Stimulated activated CD4-positive, alpha-beta T cell treated with anti-CD3 and anti-CD28 coated beads, Interleukin-15, amount 100 ng/mL, for 1 hour (primary cell): Measurements from ENCODE around the gene NR2C2AP.
"Not testable (repeated sequence)": the region's sequence is repeated elsewhere in the genome, so short reads cannot be mapped to it uniquely, and the experiment has no call there.

Source experiments
- DNase-seq, 2 donors: peaks; one replicate each; pipeline ENCODE4 v3.0.0-alpha.2; 2020; ENCODE audit warnings: low read depth in 1 of 2, low spot score in 1 of 2

Gene NR2C2AP, protein sequence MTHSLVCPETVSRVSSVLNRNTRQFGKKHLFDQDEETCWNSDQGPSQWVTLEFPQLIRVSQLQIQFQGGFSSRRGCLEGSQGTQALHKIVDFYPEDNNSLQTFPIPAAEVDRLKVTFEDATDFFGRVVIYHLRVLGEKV

GRCh38 chr19:19203012-19203856 lies at the start of gene NR2C2AP:
TSS of gene NR2C2AP (minus strand) at chr19:19203414. CDS start at chr19:19203060, 354 bp downstream.
- peak; percentile 83 to 90 for DNase-seq

GRCh38 chr19:19250196-19250801 lies 47.1 kb upstream of the NR2C2AP start:
- no peak for DNase-seq

- no peak for DNase-seq
Observed at GRCh38 chr19:19240476-19240875, 37.3 kb upstream of the NR2C2AP start.

- DNase-seq: no peak
Observed at GRCh38 chr19:19239675-19240074, 36.5 kb upstream of the NR2C2AP start.

DNA sequence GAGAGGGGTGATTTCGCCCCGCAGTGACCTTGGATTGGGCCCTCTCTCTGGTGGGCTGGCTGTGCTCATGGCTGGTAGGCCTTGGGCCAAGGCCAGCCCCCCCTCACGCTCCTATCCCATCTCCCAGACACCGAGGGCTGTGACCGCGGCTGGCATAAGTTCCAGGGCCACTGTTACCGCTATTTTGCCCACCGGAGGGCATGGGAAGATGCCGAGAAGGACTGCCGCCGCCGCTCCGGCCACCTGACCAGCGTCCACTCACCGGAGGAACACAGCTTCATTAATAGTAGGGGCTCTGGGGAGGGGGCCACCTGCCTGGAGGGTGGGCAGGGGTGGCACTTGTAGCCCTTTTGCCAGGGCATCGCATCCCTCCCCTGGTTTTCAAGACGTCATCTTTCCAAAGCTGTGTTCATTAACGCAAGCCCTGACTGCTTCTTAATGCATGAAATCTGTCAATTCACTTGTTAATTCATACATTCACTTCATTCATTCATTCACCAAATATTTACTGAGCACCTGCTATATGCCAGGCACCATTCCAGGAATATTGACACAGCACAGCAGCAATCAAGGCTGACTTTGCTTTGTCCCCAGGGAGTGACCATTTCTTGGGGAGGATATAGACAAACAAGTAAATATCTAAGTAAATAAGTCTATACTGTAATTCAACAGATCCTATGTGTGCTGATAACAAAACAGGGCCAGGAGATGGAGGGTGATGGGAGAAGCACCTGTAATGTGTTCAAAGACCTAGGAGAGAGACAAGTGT lies 35.1 kb upstream of the NR2C2AP start:
- no peak for DNase-seq

GRCh38 chr19:19236173-19236572 lies 33.0 kb upstream of the NR2C2AP start:
- no peak for DNase-seq

DNA sequence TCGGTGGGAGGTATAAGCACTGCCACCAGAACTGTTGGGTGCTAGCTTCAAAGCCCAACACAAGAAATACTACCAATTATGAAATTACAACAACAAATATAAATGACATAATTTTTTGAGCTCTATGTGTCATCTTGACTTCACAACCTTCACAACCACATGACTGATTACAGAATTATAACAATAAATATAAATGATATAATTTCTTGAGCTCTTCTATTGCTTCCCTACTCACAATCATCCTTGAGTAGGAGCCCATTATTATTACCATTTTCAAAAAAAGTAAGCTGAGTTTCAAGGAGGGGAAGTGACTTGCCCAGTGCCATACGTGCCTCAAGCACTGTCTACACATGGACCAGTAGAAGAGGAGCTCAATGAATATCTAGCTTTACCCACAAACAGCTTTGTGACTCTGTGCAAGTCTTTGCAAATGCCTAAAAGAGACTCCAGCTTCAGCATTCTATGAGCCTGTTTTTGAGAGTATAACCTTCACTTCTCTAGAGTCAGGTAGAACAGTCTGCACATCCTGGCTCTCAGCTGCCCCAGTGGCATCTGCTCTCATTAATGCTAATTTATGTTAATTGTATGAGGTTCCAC lies 31.1 kb upstream of the NR2C2AP start:
- DNase-seq: no peak

GRCh38 chr19:19232261-19232721 lies 29.1 kb upstream of the NR2C2AP start:
- DNase-seq: no peak

DNA sequence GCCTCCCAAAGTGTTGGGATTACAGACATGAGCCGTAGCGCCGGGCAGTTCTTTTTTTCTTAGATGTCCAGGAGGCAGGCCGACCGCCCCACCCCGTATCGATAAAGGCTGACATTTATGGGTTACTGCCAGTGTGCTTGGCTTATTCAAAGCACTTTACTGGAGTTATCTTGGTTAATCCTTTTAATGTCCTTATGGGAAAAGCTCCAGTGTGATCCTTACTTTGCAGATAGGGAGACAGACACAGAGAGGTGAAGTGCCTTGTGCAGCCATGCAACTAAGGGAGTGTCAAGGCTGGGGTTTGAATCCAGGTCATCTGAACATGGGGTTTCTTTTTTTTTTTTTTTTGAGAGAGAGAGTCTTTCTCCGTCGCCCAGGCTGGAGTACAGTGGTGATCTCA lies 27.8 kb upstream of the NR2C2AP start:
- no peak for DNase-seq

- no peak for DNase-seq
Observed at GRCh38 chr19:19229701-19230100, 26.5 kb upstream of the NR2C2AP start.

DNA sequence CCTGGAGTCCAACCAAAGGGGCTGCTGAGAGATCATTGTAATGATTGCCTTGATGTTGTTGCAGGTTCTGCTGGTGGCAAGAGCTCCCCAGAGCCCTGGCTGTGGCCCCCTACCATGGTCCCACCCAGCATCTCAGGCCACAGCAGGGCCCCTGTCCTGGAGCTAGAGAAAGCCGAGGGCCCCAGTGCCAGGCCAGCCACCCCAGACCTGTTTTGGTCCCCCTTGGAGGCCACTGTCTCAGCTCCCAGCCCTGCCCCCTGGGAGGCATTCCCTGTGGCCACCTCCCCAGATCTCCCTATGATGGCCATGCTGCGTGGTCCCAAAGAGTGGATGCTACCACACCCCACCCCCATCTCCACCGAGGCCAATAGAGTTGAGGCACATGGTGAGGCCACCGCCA lies 24.0 kb upstream of the NR2C2AP start:
- DNase-seq: no peak

DNA sequence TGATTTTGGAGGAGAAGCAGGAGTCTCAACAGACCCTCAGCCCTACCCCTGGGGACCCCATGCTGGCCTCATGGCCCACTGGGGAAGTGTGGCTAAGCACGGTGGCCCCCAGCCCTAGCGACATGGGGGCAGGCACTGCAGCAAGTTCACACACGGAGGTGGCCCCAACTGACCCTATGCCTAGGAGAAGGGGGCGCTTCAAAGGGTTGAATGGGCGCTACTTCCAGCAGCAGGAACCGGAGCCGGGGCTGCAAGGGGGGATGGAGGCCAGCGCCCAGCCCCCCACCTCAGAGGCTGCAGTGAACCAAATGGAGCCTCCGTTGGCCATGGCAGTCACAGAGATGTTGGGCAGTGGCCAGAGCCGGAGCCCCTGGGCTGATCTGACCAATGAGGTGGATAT lies 23.4 kb upstream of the NR2C2AP start:
- DNase-seq: no peak

- DNase-seq: no peak
Observed at GRCh38 chr19:19226204-19226603, 23.0 kb upstream of the NR2C2AP start.

DNA sequence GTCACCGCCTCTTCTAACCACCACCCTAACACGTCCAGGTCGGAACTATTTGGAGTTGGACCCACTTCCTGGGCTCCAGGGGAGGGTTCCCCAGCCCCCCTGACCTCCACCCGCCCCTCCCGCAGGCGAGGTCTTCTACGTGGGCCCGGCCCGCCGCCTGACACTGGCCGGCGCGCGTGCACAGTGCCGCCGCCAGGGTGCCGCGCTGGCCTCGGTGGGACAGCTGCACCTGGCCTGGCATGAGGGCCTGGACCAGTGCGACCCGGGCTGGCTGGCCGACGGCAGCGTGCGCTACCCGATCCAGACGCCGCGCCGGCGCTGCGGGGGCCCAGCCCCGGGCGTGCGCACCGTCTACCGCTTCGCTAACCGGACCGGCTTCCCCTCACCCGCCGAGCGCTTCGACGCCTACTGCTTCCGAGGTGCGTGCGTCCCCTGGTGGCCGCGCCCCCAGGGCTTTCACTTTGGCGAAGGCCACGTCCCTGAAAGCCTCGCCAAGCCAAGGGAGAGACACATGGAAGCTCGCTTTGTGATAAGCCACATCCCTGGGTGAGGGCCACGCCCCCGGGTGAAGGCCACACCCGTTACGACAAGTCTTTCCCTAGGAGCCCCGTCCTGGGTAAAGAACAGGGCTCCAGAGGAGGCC lies 21.8 kb upstream of the NR2C2AP start:
- DNase-seq: peak; percentile 54 to 56

DNA sequence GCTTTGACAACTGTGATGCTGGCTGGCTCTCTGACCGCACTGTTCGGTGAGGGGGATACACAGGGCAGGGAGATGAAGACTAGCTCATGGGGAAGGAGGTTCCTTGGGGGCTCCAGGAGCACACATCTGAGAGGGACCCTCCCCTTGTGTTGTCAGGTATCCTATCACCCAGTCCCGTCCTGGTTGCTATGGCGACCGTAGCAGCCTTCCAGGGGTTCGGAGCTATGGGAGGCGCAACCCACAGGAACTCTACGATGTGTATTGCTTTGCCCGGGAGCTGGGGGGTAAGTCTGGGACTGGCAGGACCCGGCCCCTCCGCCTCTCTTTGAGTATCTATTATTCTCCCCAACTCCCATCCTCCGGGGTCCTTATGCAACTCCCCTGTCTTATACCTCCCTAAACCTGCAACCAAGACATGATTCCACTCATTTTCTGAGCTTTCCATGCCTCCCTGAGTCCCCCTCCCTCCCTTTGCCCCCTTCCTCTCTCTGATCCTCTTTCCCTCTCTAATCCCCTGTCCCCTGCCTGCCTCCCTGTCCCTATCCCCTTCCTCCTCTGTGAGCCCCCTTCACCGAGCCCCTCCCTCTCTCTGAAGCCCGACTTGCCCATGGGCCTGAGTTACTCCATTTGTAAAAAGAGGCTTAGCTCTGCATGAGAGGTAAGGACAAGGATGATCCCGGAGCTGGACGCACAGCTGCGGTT lies 21.1 kb upstream of the NR2C2AP start:
- DNase-seq: no peak

GRCh38 chr19:19223636-19224035 lies 20.4 kb upstream of the NR2C2AP start:
- no peak for DNase-seq

DNA sequence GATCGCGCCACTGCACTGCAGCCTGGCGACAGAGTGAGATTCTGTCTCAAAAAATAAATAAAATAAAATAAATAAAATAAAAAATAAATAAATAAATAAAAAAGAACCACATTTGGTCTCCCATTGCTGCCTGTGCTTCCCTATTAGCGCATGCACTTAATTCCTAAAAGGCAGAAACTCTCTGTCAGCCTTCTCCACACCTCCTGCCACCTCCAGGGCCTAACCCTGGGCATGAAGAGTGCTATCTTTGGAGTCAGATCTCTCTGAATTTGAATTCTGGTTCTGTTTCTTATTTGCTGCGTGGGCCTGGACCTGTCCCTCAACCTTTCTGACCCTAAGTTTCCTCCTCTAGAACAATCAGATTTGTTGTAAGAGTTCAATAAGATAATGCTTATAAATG lies 19.8 kb upstream of the NR2C2AP start:
- DNase-seq: no peak

DNA sequence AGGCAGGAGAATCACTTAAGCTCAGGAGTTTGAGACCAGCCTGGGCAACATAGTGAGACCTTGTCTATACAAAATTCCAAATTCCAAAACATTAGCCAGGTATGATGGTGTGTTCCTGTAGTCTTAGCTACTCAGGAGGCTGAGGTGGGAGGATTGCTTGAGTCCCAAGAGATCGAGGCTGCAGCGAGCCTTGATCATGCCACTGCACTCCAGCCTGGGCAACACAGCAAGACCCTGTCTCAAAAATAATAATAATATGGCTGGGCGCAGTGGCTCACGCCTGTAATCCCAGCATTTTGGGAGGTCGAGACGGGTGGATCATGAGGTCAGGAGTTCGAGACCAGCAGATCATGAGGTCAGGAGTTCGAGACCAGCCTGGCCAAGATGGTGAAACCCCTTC lies 17.8 kb upstream of the NR2C2AP start:
- DNase-seq: not testable (repeated sequence)

DNA sequence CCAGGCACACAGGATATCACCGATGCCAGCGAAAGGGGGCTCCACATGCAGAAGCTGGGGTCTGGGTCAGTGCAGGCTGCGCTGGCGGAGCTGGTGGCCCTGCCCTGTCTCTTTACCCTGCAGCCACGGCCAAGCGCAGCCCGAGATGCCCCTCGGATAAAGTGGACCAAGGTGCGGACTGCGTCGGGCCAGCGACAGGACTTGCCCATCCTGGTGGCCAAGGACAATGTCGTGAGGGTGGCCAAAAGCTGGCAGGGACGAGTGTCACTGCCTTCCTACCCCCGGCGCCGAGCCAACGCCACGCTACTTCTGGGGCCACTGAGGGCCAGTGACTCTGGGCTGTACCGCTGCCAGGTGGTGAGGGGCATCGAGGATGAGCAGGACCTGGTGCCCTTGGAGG lies 15.7 kb upstream of the NR2C2AP start:
- no peak for DNase-seq

GRCh38 chr19:19217099-19217498 lies 13.9 kb upstream of the NR2C2AP start:
- no peak for DNase-seq
